ENCODE results near the gene IQCK. TPM values are rescaled to one million over a fixed set of nuclear protein-coding genes. Genes with fewer than 3 reads are reported as not detected.

IQCK gene
- total RNA-seq, 1 donor from 2014 or later, result 19.9 TPM

- no peak for DNase-seq (ENCODE audit: low read depth)
- Histone ChIP-seq H3K27me3 (ENCODE audit: control insufficient read depth, insufficient read depth, low read length) (no peaks in the 10 kb centered on the region), H3K36me3 (ENCODE audit: control insufficient read depth, insufficient read depth, low read length) (no peaks in the 10 kb centered on the region)
Observed at GRCh38 chr16:19688396-19689024, 29.6 kb upstream of the IQCK start.

DNA sequence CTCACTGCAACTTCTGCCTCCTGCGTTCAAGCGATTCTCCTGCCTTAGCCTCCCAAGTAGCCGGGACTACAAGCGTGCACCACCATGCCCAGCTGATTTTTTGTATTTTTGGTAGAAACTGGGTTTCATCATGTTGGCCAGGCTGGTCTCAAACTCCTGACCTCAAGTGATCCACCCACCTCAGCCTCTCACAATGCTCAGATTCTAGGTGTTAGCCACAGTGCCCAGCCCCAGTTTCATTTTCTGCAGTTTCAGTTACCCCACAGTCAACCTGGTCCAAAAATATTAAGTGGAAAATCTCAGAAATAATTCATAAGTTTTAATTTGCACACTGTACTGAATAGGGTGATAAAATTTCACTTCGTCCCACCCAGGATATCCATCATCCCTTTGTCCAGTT, 28.7 kb upstream of the IQCK start:
- DNase-seq (ENCODE audit: low read depth), result no peak
- Histone ChIP-seq H3K4me3 (ENCODE audit: low read depth, low read length) (no peak overlapping the region), H3K27me3 (ENCODE audit: control insufficient read depth, insufficient read depth, low read length) (no peaks in the 10 kb centered on the region), H3K36me3 (ENCODE audit: control insufficient read depth, insufficient read depth, low read length) (no peaks in the 10 kb centered on the region)
- TF ChIP-seq, protein P1, sequence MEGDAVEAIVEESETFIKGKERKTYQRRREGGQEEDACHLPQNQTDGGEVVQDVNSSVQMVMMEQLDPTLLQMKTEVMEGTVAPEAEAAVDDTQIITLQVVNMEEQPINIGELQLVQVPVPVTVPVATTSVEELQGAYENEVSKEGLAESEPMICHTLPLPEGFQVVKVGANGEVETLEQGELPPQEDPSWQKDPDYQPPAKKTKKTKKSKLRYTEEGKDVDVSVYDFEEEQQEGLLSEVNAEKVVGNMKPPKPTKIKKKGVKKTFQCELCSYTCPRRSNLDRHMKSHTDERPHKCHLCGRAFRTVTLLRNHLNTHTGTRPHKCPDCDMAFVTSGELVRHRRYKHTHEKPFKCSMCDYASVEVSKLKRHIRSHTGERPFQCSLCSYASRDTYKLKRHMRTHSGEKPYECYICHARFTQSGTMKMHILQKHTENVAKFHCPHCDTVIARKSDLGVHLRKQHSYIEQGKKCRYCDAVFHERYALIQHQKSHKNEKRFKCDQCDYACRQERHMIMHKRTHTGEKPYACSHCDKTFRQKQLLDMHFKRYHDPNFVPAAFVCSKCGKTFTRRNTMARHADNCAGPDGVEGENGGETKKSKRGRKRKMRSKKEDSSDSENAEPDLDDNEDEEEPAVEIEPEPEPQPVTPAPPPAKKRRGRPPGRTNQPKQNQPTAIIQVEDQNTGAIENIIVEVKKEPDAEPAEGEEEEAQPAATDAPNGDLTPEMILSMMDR (IDR thresholded peaks at IDR 0.05; ENCODE audit: insufficient read depth, low read length, poor library complexity, severe bottlenecking), result no peak

More at GRCh38 chr16:19688396-19689024, 29.6 kb upstream of the IQCK start:
- TF ChIP-seq, protein P1 (IDR thresholded peaks at IDR 0.05; ENCODE audit: insufficient read depth, low read length, poor library complexity, severe bottlenecking), result no peak
- no peak overlapping the region for H3K4me3 ChIP-seq (ENCODE audit: low read depth, low read length)

DNA sequence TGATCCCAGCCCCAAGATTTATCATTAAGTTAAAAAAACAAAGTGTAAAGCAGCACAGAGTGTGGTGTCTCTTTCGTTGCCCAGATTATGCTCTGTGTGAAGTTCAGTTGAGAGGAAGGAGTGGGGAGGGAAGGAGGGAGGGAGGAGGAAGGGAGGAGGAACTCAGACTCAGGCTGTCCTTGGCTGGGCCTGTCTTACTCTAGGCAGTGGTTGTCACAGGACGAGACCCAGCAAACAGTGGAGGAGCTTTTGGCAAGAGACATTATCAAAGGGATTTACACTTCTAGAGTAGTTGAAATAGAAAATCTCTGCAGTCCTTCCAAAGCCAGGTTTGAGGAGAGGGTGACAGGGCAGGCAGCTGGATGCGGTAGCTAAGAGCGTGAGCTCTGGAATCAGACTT, 27.9 kb upstream of the IQCK start:
- H3K4me3 ChIP-seq (ENCODE audit: low read depth, low read length), result no peak overlapping the region

GRCh38 chr16:19691161-19691711, 26.8 kb upstream of the IQCK start:
- Histone ChIP-seq H3K4me3 (ENCODE audit: low read depth, low read length) (no peak overlapping the region), H3K36me3 (ENCODE audit: control insufficient read depth, insufficient read depth, low read length) (no peaks in the 10 kb centered on the region), H3K27me3 (ENCODE audit: control insufficient read depth, insufficient read depth, low read length) (no peaks in the 10 kb centered on the region)
- TF ChIP-seq, protein P1 (IDR thresholded peaks at IDR 0.05; ENCODE audit: insufficient read depth, low read length, poor library complexity, severe bottlenecking), result no peak
- DNase-seq (ENCODE audit: low read depth), result no peak

More for the DNA sequence above, 27.9 kb upstream of the IQCK start:
- Histone ChIP-seq H3K27me3 (ENCODE audit: control insufficient read depth, insufficient read depth, low read length) (no peaks in the 10 kb centered on the region), H3K36me3 (ENCODE audit: control insufficient read depth, insufficient read depth, low read length) (no peaks in the 10 kb centered on the region)
- TF ChIP-seq, protein P1 (IDR thresholded peaks at IDR 0.05; ENCODE audit: insufficient read depth, low read length, poor library complexity, severe bottlenecking), result no peak
- DNase-seq (ENCODE audit: low read depth), result no peak

DNA sequence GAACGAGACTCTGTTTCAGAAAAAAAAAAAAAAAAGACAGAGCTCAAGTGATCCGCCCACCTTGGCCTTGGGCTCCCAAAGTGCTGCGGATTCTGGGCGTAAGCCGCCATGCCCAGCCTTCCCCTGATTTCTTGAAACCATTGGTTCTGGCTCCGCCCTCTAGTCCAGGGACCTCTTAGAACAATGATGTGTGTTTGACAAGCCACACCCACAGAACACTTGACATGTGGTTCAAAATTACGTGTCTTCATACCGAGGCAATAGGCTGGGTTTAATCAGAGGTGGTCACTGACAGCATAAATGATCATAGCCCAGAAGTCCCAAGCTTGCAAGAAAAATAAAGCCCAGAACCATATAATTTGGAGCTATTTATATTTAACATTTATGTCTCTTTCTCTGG, 23.1 kb upstream of the IQCK start:
- no peaks in the 10 kb centered on the region for H3K27me3 ChIP-seq (ENCODE audit: control insufficient read depth, insufficient read depth, low read length)
- no peak for DNase-seq (ENCODE audit: low read depth)
- TF ChIP-seq, protein P1 (IDR thresholded peaks at IDR 0.05; ENCODE audit: insufficient read depth, low read length, poor library complexity, severe bottlenecking), result no peak
- H3K36me3 ChIP-seq (ENCODE audit: control insufficient read depth, insufficient read depth, low read length), result peaks cover 2% of the 10 kb centered on the region
- no peak overlapping the region for H3K4me3 ChIP-seq (ENCODE audit: low read depth, low read length)

DNA sequence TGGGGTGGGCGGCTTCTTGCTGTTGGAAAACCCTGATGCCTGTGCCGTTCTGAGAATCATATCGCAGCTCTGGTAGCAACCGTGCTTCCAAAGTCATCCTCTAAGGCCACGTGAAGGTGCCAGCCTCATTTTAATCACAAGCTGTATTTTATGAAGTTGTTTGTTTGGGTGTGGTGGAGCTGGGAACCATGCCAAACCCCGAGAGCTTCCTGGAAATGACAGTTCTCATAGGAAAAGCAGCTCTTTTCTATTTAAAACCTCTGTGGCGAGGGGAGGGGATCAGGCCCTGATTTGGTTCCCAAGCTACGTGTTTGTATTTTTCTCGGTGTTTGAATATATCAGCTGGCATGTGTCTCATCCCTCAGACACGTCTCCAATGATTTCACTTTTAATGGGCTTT, 21.7 kb upstream of the IQCK start:
- TF ChIP-seq, protein P1 (IDR thresholded peaks at IDR 0.05; ENCODE audit: insufficient read depth, low read length, poor library complexity, severe bottlenecking), result no peak
- peaks cover 2% of the 10 kb centered on the region for H3K36me3 ChIP-seq (ENCODE audit: control insufficient read depth, insufficient read depth, low read length)
- H3K4me3 ChIP-seq (ENCODE audit: low read depth, low read length), result no peak overlapping the region
- DNase-seq (ENCODE audit: low read depth), result no peak
- no peaks in the 10 kb centered on the region for H3K27me3 ChIP-seq (ENCODE audit: control insufficient read depth, insufficient read depth, low read length)

Data from kidney epithelial cell (primary cell).